ENCODE results near the gene SETD3. TPM values are rescaled to one million over a fixed set of nuclear protein-coding genes. Genes with fewer than 3 reads are reported as not detected.

SETD3 gene
- total RNA-seq, 1 donor from 2014 or later: 29.9 TPM

DNA sequence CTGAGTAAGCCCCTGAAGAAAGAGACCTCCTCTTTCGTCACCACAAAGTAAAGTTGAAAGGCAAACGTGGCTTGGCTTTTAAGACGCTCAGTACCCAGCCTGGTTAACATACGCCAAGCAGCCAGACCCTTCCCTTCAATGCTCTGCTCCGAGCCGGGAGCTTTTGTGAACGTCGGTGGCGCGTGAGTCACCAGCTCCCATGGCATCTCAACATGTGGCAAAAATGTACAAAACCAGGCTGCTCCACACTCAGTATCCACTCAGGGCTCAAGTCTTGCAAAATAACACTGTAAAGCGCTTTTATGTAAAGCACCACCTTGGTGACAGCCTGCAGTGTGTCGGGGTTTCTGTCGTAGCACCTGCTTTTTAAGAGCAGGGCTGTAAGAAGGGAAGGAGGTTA, 89.0 kb downstream of the SETD3 start:
- no peak for ATAC-seq

GRCh38 chr14:99389174-99389826, 91.4 kb downstream of the SETD3 start:
- ATAC-seq: no peak

GRCh38 chr14:99388286-99388685, 92.4 kb downstream of the SETD3 start:
- ATAC-seq: no peak

- ATAC-seq: no peak
Observed at GRCh38 chr14:99387880-99388279, 92.8 kb downstream of the SETD3 start.

- no peak for ATAC-seq
Observed at GRCh38 chr14:99384450-99385417, 95.9 kb downstream of the SETD3 start.

DNA sequence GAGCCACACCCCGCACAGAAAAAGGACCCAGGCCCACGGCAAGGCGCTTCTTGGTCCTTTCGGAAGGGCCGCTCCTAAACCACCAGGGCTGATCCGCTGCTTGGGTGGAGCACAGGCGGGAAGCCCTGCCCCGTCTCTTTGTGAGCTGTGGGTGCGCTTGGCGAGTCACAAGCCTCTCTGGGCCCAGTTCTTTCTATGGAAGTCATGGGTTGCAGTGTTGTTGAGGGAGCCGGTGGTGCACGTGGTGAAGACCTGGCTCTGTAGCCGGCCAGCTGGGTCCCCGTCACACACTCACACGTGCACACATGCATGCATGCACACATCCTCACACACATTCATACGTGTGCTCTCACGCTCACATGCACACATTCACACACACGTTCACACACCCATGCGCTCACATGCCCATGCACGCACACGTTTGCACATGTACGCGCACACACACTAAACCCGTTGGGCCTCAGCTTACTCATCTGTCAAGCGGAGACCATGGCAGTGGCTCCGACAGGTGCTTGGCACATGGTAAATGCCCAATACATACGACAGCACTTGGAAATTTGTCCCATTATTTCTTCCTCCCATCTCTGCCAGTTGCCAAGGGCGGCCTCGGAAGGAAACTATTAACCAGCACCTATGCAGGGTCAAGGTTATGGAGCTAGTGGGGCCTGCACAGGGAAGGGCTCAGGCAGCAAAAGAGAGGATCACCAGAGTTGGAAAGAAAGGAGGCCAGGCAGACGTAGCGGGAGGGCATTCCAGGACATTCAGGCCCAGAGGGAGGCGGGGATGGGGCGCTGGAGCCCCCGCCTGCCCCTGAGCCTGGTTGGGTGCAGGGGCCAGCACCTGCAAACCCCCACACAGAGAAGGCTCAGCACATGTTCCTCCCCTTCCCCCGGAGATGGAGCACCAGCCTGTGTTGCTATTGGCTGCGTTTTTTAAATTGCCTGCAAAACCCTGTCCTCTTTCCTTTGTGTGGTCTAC, 96.9 kb downstream of the SETD3 start:
- peak; percentile 19 for ATAC-seq

DNA sequence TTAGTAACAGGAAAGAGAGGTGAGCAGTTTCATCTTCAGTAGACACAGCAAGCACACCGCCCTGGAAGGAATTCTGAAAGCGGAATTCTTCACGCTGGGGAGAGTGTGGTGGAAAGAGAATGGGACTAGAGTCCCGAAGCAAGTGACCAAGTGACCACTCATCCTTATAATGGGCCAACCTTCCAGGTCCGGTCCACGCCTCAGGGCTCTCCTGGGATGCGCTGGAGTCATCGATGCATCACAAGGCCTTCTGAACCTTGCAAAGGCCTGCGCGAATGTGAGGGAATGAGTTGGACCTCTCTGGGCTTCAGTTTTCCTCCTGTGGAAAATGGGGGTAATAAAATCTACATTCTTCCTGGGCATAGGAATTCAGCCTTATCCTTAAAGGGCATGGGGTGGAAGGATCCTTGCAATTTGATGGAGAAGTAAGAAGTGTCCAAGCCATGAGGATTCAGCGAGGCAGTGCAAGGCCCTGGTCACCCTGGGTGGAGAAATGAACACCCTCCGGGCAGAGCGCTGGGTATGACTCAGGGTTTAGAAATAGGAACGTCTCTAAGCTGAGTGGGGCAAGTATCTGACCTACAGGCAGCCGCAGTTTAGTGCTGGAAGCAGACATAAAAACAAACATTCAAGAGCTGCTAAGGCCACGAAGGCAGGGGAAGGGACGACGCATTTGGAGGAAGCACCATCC, 97.7 kb downstream of the SETD3 start:
- no peak for ATAC-seq

- ATAC-seq: no peak
Observed at GRCh38 chr14:99382071-99382470, 98.6 kb downstream of the SETD3 start.

- ATAC-seq: no peak
Observed at GRCh38 chr14:99381688-99382060, 99.0 kb downstream of the SETD3 start.

GRCh38 chr14:99380991-99381687, 99.5 kb downstream of the SETD3 start:
- ATAC-seq: no peak

DNA sequence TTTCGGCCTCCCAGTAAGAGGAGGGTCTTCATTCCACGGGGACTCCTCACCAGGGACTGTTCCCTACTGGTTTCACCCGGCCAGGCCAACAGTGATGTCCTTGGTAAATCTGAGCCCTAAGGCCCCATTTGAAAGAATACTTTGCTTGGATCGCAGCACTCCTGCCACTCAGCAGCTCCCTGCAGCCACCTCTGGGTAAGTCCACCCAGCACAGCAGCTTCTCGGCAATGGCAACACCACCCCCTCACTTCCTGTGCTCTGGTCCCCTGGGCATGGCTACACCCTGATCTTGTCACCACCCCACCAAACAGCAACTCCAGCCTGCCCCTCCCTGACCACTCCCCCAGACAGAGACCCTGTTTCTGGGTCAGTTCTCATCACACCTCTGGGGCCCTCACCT, 100.3 kb downstream of the SETD3 start:
- ATAC-seq: no peak

GRCh38 chr14:99378782-99379214, 101.9 kb downstream of the SETD3 start:
- ATAC-seq: peak; percentile 77

DNA sequence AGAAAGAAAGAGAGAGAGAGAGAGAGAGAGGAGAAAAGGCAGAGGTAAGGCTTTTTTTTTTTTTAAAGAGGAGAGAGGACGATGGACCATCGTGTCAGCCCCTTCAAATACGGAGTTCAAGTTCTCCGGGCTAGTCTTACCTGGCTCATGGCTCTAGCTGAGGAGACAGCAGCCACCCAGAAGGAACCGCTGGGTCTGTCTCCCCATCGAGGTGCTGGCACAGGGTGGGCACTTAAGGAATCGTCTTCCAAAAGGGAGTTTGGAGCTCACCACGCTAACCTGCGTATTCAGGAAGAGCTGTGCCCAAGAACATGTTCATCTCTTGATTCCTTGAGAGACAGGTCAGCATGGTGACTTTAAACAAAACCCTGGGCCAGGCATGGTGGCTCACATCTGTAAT, 102.7 kb downstream of the SETD3 start:
- ATAC-seq: no peak

- no peak for ATAC-seq
Observed at GRCh38 chr14:99374964-99375363, 105.7 kb downstream of the SETD3 start.

GRCh38 chr14:99363616-99364290, 116.9 kb downstream of the SETD3 start:
- no peak for ATAC-seq

GRCh38 chr14:99363051-99363450, 117.6 kb downstream of the SETD3 start:
- no peak for ATAC-seq

DNA sequence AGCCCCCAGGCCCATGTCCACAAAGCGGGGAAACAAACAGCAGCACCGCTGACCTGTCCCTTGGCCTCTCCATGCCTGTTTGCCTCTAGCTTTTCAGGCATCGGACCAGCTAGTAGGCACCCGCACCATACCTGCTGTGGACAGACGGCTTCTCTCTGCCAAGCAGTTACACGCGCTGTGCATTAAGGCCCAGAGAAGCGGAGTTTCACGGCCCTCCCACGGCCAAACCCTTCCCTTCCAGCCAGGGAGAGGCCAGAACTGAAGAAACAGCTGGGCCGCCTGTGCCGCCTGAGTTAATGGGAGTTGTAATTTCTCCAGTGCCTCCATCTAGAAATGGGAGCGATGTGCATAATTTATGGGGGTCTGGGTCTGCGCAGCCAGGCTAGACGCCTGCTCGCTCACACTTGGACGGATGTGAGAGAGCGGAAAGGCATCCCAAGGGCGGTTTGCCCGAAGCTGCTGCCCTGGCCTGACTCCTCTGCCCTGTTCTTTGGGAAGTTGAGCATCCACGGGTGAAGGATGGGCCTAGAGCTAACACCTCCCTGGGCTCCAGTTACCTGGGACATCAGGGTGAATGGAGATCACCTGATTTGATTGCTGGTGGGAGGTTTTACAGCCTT, 119.0 kb downstream of the SETD3 start:
- no peak for ATAC-seq

DNA sequence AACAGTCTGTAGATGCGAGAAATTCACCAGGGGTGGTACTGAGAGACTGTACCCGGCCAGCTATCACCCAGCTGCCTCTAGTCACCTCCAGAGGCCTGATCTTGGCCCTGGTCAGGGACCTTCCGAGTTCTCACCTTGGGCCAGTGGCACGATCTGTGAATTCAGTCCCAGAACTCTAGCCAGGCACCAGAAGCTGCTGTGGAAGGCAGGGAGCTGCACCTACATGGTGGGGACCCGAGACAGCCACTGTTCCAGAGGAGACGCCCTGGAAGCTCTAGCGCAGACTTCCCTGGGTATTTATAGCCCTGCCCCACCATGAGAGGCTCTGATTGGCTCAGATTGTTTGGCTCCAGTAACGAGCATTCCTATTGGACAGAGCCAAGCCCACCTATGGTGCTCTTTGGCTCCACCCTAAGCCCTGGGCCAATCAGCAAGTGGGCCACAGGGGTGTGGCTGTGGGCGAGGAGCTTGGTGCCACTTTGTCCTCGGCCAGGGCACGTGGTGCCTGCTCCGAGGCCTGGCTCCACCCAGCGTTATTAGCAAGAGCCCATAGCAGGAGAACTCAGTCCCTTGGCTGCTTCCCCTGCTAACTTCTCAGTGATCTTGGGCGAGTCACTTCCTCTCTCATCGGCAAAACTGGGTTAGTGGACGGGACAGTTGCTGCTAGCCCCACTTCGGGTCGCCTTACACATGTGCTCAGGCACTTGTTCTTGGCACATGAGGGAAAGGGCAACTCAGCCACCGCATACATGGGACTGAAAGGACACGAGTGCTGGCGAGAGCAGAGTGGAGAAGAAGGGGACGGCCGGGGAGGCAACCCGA, 119.7 kb downstream of the SETD3 start:
- no peak for ATAC-seq

GRCh38 chr14:99359906-99360305, 120.8 kb downstream of the SETD3 start:
- no peak for ATAC-seq

Data from esophagus mucosa (tissue), 1 donor.